Measurements from ENCODE around the gene KDM4B. TPM values are rescaled to one million over a fixed set of nuclear protein-coding genes. Genes with fewer than 3 reads are reported as not detected.

The KDM4B gene
- total and polyA plus RNA-seq, 2 of the 8 experiments (the other 6 are each of a cell fraction or from before 2014, with no cell fraction given) = 12.0 to 31.9 TPM

GRCh38 chr19:5147978-5148793, 179.3 kb downstream of the KDM4B start (continued):
- no peak for TF ChIP-seq JUND (IDR thresholded peaks at IDR 0.05; ENCODE audit: low read length)
- TF ChIP-seq ASH2L (IDR thresholded peaks at IDR 0.05; ENCODE audit: low read length) = no peak
- no peak for TF ChIP-seq CBX5 (IDR thresholded peaks at IDR 0.05; ENCODE audit: low read depth, low read length)
- no peak for TF ChIP-seq CBX8 (IDR thresholded peaks at IDR 0.05; ENCODE audit: borderline replicate concordance, low read depth, low read length)
- TF ChIP-seq KDM5A (IDR thresholded peaks at IDR 0.05; ENCODE audit: low read length) = no peak
- no peak for TF ChIP-seq RFX5 (IDR thresholded peaks at IDR 0.05; ENCODE audit: borderline replicate concordance, low read depth, low read length)
- no peak for TF ChIP-seq TCF12 (IDR thresholded peaks at IDR 0.05; ENCODE audit: low read depth, low read length)
- no peak for TF ChIP-seq RXRA (IDR thresholded peaks at IDR 0.05; ENCODE audit: insufficient read depth, low read depth, low read length)
- TF ChIP-seq CTCF (IDR thresholded peaks at IDR 0.05; ENCODE audit: control extremely low read depth in 1 of 3, insufficient read depth in 1 of 3, low read depth in 1 of 3, low read length in 3 of 3) = no peak
- TF ChIP-seq BRCA1 (IDR thresholded peaks at IDR 0.05; ENCODE audit: low read depth, low read length) = no peak
